ENCODE data around the gene HTATIP2.
A peak's percentile ranks its signal among the peaks of the same experiment; 100 is the strongest.
"Not testable (repeated sequence)": the region's sequence is repeated elsewhere in the genome, so short reads cannot be mapped to it uniquely, and the experiment has no call there.

The HTATIP2 gene

DNA sequence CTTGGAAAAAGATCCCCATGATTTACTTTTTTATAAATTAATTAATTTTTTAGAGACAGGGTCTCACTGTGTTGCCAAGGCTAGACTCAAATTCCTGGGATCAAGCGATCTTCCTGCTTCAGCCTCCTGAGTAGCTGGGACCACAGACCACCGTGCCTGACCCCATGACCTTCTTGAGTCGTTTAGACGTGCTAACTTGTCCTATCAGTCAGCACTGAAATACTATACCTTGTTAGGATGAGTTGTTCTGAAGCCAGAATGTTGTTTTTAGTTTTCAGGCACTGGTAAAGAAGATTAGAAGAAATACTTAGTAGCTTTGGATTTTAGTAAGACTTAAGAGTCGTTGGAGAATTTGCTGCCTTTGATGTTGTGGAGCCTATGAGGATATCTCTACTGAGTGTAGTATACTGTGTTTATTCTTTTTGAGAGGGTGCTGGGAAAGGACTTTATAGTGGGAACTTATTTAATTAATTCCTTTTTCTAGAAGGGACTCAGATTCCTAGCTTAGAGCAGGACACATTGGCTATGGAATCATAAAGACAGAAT lies 8.6 kb downstream of the HTATIP2 start:
- no peak for ATAC-seq

DNA sequence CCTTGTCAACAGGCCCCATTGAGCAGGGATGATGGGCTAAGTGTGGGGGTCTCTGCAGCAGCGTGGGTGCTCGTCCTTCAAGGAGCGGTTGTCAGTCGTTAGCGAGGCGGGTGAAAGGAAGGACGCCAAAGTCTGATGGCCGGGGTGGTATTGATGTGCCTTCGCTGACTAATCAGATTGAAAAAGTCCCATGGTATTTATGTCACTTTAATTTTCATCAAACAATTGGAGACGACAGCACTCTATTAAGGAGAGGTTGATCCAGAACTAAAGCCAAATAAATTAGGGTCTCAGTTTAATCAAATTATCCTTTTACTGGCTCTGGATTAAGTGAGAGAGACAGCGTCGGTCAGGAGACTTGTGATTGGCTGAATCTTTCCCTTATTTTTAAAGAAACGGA lies 9.6 kb downstream of the HTATIP2 start:
- ATAC-seq: no peak

DNA sequence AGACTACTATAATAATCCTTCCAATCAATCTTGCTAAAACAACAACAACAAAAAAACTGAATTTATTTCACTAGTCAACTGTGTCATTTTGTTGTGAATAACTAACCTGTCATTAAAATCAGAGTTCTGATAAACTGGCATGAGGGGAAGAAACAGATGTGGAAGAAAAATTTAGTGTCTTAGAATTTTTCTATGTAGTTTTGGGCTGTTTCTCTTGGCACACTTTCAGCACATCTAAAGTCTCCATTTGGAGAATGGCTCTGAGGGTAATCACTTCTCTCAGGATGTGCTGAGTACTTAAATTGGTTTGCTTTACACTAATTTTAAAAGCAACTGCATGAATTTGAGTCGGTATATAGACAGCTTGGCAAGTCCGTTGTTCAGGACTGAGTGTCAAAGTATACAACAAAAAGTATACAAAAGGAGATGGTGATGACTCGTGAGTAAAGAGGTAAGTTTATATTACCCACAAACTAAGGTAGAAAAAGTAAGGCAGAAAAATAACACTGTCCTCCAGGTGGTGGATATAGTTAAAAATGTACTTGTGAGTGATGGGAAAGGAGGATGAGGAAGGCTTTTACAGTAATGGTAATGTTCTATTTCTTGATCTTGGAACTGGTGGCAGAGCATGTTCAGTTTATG lies 10.2 kb downstream of the HTATIP2 start:
- ATAC-seq: no peak

DNA sequence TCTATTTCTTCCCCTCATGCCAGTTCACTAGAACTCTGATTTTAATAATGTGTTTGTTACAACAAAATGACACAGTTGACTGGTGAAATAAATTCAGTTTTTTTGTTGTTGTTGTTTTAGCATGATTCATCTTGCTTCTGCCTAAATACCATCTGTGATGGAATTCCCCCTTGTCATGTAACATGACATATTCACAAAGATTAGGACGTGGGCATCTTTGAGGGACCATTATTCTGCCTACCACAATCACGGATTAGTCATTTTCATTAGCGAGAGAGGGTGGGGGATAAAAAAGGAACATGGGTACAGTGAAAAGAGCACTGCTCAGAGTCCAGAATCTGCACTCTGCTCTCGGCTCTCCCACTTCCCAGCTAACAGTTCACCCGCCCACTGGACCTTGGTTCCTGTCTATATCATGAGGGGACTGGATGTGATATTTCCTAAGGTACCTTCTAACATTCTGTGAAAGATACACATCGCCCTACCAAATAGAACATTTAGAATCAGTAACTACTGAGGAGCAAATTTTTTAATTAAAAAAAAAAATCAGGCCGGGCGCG lies 11.3 kb downstream of the HTATIP2 start:
- ATAC-seq: peak; percentile 92

DNA sequence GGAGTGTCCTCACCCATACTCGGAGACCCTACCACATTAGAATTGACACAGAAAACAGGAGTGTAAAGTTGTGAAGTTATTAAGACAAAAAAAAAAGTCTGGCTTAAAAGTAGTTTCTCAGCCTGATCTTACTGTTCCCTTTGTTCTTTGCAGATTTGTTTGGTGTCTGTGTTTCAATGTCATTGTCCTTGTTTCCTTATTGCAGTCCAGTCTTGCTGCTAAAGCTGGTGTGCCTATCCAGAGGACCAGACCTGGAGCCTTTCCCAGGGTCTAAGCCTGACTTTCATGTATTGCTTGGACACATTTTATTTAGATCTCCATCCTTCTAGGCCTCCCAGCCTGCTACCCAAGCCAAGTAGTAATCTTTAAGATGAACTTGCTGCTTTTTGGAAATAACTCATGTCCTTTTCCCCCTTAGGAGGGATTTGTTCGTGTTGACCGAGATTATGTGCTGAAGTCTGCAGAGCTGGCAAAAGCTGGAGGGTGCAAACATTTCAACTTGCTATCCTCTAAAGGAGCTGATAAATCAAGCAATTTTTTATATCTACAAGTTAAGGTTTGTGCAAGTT lies 12.7 kb downstream of the HTATIP2 start:
- no peak for ATAC-seq

DNA sequence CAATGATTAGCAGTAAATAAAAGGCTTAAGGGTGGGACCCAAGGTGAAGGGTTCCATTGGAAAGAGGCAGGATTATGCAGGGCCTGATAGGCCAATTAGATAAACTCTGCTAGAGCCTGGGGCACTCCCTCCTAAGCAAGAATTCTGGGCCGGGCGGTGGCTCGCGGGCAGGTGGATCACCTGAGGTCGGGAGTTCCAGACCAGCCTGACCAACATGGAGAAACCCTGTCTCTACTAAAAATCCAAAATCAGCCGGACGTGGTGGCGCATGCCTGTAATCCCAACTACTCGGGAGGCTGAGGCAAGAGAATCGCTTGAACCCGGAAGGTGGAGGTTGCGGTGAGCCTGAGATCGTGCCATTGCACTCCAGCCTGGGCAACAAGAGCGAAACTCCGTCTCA lies 22.5 kb downstream of the HTATIP2 start:
- not testable (repeated sequence) for ATAC-seq

DNA sequence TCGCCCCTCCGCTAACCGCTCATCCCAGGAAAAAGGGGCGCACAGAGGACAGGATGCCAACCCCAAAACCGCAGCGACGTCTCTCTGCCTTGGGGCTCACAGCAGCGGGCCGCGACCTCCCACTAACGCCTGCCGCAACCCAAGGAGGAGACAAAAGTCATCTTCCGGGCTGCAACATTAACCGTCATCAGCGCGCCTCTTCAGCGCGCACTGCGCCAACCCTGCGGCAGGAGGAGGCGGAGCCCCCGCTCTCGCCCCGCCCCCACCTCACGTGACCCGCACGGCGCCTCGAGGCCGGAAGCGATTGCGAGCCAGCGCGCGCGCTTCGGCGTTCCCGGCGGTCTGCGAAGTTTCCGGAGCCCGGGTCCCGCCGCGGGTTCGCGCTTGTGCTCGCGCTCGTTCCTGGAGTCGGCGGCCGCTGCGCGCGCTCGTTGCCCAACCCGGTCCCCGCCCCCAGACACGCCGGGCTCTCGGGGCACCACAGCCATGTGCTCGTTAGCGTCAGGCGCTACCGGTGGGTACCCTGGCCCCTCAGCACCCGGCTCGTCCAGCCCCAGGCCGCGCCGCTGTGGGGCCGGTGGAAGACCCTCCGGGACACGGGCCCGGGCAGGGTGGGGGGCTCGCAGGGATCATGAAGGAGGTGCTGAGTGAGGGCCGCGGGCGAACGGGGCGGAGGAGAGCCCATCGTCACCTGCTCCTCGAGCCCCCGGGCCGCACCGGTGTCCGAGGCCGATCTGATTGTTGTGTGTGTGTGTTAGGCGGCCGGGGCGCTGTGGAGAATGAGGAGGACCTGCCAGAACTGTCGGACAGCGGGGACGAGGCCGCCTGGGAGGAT lies 24.0 kb downstream of the HTATIP2 start, which contains the start of gene PRMT3:
TSS of gene PRMT3 (plus strand) at position 456 of the 835 bp plus-strand sequence. CDS start at position 487, 31 bp downstream.
- ATAC-seq: peak; percentile 86 to 89

DNA sequence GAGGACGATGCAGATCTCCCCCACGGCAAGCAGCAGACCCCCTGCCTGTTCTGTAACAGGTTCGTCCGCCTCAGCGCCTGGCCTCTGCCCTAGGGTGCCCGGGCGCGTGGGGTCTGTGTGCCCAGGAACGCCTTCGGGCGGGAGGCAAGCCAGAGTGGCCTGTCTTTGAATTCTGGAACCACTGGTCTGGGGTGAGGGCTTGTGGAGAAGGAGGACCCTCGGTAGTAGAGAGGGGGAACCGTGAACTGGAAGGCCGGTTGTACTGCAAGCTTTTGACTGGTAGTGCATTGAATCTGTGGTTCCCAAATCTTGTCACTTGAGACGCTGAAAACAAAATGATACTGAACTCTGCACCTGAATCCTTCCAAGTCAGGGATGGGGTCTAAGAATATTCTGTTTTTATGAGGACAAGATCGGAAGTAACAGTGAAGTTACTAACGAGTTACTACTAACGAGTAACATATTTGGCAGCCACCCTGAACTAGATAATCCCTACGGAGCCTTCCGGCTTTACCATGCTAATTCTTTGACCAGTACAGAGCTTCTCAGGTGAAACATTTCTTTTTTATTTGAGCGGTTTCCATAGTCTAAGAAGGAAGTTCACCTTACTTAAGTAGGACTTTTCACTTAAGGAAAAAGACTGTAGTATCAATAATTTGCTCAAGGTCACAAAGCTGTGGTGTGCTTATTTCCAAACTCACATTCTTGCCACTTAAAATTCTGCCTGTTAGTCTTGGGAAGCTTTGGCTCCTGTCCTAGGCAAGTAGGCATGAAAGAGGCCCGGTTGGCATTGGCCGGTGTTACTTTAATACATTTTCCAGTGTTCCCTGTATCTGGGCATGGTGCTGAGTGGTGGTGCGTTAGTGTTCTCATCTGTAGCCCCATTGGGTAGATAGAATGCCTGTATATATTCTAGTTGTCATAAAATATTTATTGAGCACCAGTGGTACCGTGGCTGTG lies 24.9 kb downstream of the HTATIP2 start:
- ATAC-seq: peak; percentile 7 to 13

DNA sequence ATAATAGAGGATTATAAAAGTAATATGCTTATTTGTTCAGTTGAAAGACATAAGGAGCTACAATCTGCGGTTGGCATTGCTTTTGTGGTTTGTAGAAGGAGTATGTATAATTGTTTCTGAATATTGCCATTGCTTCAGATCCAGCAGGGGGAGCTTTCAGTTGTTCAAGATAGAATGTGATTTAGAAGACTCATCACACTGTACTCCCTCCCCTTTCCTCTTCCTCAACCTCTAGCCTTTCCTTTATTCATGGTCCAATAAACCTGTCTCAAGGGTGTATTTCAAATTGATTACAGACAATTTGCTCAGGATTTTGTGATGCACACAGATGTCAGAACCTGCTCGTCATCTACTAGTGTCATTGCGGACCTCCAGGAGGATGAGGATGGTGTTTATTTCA lies 33.8 kb downstream of the HTATIP2 start:
- ATAC-seq: peak; percentile 41 to 73

DNA sequence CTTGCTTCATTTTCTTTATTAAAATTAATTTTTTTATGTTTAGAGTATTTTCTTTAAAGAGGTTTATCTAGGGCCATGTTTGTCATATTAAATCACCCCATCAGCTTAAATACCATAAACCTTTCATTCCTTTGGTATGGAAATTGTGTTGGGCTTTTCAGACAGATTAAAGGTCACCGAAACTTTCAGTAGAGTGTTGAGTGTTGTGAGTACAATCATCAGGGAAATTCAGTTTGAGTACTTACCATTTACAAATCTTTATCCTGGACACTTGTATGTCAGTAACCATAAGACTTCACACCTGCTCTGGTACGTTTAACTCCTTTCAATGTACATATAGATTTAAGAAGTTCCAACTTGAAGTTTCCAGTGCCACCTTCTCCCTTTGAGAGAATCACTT lies 36.0 kb downstream of the HTATIP2 start:
- ATAC-seq: no peak

DNA sequence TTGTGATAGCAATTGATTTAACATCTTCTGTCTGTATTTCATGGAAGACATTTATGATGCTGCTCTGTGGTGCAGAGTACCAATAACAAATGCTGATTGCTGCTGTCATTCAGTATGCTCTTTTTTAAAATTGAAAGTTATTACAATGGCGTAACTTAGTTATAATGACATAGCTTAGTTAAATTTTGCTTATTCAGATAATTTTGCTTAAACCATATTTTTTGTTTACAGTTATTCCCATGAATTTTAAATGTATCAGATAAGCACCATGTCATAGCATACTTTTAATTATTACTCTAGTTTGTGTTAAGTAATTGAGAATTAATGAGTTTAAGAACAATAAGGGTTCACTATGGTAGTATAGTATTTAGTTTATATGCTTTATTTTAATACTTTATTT lies 39.5 kb downstream of the HTATIP2 start:
- ATAC-seq: no peak

DNA sequence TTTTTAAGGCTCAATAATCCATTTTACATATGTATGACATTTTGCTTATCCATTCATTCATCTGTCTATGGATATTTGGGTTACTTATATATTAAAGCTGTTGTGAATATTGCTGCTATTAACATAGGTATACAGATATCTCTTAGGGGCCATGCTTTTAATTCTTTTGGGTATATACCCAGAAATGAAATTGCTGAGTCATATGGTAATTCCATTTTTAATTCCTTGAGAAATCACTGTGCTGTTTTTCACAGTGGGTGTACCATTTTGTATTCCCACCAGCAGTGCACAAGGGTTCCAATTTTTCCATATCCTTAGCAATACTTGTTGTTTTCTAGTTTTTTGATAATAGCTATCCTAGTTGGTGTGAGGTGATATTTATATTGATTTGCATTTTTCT lies 43.0 kb downstream of the HTATIP2 start:
- no peak for ATAC-seq

DNA sequence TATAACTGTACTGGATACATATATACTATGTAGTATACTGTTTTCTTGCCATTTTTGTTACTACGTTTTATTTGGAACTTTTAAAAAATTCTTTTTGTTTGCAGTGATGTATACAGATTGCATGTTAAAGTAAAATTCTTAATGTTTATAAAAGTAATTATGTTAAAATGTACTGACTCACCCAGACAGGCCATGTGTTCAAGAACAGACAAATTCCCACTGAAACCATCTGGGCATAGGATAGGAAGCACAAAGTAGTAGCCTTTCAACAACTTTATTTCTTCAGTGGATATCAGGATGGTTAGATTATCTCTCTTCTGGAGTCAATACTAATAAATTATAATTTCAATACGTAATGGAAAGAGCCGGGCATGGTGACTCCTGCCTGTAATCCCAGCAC lies 43.8 kb downstream of the HTATIP2 start:
- ATAC-seq: no peak

DNA sequence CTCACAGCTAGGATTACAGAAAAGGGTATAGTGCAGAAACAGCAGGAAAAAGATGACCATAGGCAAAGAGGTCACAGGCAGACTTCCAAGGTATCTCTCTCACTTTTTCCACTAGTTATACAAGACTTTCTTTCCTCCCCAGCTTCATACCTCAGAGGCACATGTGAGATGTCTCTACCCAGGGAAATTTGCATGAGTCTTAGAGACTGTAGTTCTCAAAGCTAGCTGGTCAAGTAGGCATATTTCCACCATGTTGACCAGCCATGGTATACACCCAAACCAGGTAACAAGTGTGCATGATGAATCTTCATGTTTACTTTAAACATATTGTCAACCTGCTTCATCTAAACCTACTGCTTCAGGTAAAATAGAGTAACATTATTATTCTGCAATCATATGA lies 51.9 kb downstream of the HTATIP2 start:
- ATAC-seq: no peak

DNA sequence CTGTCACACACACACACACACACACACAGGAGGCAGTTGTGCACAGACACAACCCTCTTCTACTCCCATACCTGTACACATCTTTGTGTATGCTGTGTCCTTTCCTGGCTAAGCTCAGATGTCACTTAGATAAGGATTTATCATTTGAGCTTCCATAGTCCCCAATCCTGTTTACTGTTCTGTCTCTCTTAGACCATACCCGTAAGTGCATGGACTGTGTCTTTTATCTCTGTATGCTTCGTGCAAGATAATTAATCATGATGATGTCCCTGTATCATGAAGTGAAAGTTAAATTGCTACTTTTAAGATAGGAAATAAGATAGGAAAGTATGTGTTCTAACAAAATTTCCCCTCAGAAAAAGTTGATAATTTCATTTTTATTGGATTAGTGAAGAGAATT lies 54.3 kb downstream of the HTATIP2 start:
- ATAC-seq: no peak

DNA sequence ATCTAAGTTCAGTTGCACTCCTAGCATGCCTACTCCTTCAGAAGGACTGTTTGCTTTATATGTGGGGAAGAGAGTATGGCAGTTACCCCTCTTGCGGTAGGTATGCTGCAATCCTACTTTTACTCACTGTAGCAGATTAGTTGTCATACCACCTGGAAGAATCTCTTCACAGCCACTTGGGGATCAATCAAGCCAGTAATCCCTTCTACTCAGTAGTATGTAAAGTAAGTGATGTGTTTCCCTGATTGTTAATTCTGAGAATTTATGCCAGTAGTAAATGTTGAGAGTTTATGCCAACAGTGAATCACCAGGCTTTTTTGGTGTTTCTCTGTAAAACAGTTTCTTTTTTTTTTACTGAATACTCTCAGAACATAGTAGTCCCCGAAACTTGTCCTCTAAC lies 58.4 kb downstream of the HTATIP2 start:
- peak; percentile 38 to 64 for ATAC-seq

DNA sequence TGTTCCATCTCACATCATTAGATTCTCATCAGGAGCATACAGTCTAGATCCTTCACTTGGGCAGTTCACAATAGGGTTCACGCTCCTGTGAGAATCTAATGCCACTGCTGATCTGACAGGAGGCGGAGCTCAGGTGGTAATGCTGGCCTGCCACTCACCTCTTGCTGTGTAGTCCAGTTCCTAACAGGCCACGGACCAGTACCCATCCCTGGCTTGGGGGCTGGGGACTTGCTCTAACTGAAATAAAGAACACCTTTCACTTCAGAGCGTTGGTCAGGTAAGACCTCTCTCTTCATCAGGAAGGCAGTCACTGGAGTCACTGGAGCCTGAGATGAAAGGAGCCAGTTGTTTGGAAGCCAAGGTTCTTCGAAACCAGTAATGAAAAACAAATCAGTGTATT lies 65.7 kb downstream of the HTATIP2 start:
- ATAC-seq: no peak

Measured in activated CD4-positive, CD25-positive, alpha-beta regulatory T cell treated with anti-CD3 and anti-CD28 coated beads, Interleukin-2, amount 50 U/mL, for 24 hours (primary cell).